Head of caudate nucleus (tissue), 42 donors: ENCODE results near the gene STK10.

Experiments
- DNase-seq, 42 donors: peaks; one replicate each; pipeline versions ENCODE4 v3.0.0 to v3.0.0-alpha.2; 2020 to 2021; ENCODE audit warnings: mixed read lengths in 7 of 42
- intact Hi-C: fragments of 100-400 bp; cut with DNase I; formaldehyde crosslinking; loops from one replicate; pipeline ENCODE4 v1.15.0; 2022

Gene STK10

DNA sequence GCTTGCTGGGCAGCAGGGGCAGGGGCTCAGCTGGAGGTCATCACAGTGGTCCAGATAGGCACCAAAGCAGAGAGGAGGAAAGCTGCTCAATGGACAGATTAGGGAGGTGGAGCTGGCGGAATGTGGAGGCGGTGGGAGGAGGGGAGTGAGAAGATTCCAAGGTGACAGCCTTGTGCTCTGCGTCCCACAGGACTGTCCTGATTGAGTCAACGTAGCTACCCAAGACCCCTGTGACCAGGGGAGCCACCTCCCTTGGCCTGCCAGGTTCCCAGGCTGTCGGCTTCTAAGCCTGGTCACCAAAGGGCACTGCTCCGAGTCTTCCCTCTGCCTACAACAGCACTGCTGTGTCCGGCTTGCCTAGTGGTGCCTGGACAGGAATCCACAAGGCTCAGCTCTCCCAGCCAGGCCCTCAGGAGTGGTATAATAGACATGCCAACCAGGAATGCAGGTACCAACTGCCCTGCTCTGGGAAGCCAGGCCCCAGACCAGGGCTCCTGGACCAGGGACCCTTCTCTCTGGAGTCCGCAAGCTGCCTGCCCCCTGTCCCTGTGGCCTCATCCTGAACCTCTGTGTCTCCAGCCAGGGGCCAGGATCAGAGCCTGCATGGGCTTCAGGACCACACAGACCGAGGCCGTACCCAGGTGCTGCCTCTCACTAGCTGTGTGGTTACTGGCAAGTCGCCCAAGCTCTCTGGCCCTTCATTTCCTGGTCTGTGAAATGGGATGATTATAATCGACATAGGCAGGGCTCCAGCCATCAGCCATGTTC lies 67.9 kb downstream of the STK10 start:
- peak in 2 of 42 donors; percentile 13 to 30 for DNase-seq
- intact Hi-C loops, result no loop called here

DNA sequence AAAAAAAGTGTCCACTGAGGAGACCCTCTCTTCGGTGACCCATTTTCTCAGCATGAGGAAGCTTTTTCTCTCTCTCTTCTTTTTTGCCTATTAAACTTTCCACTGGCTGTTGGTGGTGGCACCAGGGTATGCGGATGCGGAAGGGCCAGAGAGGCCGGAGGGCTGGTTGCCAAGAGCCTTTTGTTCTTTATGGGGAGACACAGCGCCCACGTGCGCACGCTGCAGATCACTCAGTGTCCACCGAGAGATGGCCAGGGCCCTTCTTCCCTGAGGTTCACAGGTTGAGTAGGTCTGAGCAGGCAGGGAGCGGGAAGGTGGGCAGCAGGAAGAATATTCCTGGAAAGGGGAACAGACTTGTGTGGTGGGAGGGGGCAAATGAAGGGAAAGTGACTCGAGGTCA lies 69.1 kb downstream of the STK10 start:
- peak in 2 of 42 donors; percentile 2 to 5 for DNase-seq
- intact Hi-C loops, result no loop called here

DNA sequence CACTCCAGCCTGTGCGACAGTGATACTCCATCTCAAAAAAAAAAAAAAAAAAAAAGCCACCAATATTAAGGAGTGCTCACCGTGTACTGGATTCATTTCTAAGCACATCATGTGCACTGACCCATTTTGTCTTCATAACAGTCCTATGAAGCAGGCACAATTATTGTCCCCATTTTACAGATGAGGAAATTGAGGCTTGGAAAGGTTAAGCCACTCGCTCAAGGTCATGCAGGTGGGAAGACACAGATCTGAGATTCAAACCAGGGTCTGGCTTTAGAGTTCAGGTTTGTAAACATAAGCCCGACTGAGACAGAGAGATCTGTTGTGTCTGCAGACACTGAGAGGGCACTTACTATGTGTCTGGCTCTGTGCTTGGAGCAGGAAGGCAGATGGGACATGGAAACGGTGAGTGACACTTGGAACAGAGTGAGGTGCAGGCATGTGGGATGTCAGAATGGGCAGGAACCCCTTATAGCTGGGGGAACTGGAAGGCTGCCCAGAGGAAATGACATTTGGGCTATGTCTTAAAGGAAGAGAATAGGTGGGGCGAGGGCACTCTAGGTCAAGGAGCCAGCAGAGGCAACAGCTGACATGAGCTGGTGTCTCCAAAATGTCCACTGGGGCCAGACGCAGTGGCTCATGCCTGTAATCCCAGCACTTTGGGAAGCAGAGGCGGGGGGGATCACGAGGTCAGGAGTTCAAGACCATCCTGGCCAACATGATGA lies 69.9 kb downstream of the STK10 start:
- peak in 2 of 42 donors; percentile 2 to 15 for DNase-seq
- intact Hi-C loops, result no loop called here

DNA sequence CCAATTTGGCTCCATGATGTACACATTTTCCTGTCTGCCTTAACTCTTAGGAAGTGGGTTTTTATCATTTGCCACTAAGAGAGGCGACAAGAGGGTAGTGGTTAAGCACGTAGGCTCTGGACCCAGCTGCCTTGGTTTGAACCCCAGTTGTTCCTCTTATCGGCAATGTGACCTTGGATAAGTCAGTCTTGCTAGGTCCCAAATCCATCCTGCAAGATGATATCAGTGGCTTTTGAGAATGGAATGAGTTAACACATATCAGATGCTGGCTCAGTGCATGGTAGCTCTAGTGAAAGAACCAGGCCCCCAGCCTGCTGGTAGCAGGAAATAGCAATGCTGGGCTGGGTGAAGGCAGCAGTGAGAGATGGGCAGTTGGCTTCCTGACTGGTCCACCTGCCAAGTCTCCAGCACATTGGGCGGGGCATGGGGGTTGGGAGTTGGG lies 72.5 kb downstream of the STK10 start:
- intact Hi-C loops, result no loop called here
- peak in 2 of 42 donors; percentile 10 to 24 for DNase-seq

DNA sequence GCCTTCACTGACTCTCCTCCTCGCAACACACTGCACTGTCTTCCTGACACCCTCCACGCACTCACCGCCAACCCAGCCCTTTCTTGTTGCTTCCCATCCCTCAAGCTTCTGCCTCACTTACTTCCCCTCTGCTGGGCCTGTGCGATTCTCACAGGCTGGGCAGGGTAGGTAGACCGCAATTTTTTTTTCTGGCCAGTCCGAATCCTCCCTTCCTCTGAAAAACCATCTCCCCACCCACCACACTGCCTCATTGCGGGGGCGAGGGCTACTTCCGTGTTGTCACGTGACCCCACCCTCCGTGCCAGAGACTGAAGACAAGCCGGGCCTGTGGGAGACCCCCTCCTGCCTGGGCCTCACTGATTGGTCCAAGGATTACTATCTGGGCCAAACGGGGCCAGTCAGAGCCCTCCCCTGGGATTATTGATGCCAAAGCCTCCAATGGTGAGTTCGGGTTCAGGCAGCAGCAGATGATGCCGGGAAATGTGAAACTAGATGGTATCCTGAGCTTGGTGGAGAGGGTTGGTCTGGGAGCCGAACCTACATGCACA lies 73.1 kb downstream of the STK10 start:
- intact Hi-C loops, result no loop called here
- peak in 8 of 42 donors; percentile 10 to 47 (median 30) for DNase-seq

DNA sequence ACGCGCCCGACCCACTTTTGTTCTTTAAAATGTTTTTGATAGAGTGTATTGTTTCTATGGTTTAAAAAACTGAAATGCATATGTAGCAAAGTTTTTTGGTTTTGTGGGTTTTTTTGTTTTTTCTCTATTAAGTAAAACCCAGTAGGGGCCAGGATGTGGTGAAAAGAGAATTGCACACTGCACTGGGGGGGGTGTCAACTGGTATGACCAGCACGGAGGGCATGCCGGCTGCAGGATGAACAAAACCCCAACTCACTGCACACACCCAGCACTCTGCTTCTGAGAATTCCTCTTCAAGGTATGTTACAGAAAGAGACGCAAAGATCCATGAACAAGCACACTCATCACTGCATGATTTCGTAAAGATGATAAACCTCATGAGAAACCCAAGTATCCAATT lies 75.0 kb downstream of the STK10 start:
- intact Hi-C loops, result no loop called here
- no peak for DNase-seq

DNA sequence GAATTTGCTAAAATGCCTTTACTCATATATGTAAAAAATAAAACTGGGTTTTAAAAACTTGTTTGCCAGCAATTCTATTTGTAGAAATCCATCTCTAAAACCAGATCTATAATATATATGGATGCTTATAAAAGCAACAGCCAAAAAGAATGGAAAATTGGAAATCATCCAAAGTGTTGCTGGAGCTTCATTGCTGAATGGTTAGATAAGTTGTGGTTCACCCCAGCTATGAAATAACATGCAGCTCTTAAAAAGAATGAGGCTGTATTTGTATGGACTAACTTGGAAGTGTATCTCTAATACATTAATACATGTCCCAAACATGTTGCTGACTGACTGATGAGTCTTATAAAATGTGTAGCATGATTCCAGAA lies 76.2 kb downstream of the STK10 start:
- intact Hi-C loops, result no loop called here

DNA sequence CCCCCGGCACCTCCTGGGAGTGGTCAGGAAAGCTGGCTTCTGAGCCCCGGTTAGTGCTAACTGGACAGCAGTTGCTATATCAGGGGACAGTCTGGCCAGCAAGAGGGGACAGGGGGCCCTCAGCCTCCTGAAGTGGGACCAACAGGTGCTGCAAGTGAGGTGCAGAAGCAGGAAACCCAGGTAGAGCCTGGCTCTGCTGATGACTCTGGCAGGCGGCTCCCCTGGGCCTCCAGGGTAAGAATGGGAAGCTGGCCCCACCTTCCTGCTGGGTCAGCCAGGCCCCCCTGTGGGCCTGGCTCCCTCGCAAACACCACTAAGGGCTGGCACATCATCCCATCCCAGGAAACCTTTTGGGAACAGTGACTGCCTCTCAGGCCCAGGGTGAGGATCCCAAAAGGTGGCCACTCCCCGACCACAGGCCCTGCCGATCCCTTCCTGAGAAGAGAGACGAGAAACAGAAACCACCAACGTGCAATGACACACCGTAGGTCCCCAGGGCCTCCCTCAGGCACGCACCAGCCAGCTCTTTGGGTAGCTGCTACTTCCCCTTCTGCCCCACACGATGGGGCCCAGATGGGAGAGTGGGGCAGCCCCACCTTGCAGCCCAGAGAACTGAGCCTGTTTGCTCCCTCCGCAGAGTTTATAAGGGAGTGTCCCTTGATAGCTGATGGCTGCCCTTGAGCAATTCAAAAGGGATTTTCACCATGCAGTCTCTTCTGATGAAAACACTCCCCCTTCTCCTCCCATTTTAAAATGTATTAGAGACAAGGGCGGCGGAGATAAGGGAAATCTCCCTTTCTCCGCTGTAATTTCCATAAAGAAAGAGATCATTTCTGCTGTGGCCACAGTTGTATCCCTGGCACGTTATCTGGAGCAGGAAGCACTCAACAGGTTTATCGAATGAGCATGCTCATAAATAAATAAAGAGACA lies 76.8 kb downstream of the STK10 start:
- intact Hi-C loops, result no loop called here

More for the DNA sequence above, 76.2 kb downstream of the STK10 start:
- no peak for DNase-seq

DNA sequence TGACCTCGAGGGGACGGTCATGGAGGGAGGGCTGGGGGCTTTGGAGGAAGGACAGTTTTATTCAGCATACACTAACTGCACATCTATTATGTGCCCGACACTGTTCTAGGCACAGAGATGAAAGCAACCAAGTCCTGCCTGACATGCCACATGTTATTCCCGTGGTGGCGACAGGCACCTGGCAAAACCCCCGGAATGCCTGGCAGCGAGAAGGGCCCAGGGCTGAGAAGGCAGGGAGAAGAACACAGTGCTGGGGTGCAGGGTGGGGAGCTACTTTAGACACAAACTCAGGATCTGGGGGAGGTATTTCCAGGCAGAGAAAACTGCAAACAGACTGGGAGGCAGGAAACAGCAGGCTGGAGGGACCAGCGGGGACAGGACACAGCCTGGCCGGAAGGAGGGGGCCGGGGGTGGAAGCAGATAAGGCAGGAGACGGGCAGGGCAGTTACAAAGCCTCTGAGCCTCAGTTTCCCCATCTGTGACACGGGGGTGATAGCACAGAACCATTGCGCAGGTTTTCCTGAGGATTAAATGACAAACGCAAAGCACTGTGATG lies 77.7 kb downstream of the STK10 start:
- peak in 1 of 42 donors; percentile 6 for DNase-seq
- intact Hi-C loops, result no loop called here

More for the DNA sequence above, 76.8 kb downstream of the STK10 start:
- peak in 1 of 42 donors; percentile 19 for DNase-seq

DNA sequence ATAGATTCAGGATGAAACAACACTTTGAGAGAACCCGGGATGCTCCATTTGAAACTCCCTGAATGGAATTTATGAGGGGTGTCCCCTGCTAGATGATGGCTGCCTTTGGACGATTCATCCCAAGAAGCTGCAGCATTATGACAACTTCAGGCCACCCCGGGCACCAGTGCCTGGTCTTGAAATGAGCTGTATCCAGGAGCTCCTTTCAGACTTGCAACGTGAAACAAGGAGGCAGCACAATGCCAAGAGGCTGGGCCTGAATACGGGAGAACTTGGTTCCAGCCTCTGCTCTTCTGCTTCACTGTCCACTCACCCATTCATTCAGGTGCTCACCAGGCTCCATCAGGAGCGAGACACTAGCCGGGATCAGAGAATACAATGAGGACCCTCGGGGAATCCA lies 78.3 kb downstream of the STK10 start:
- intact Hi-C loops, result loop anchor here (5.0 kb wide), 1 partner anchor 183 kb away; no protein-coding TSS in a partner anchor
- no peak for DNase-seq

DNA sequence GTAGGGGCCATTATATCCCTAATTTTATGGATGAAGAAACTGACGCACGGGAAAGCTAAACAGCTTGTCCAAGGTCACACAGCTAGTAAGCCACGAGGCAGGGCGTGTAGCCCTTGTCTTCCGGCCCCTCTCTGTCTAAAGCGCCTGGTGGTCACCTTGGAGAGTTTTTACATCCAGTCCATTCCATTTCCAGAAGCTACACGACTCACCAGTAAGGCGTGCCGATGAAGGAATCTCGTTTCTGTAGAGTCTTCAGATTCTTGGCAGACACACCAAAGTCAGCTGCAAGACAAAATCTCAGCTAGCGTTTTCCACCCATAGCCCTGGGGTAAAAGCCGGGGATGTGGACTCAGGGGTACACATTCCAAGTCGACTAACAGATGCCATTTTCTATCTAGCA lies 80.5 kb downstream of the STK10 start:
- intact Hi-C loops, result loop anchor here (1.0 to 5.0 kb wide), 2 partner anchors 81 to 185 kb away; partner anchors contain the start of gene STK10
- peak in 1 of 42 donors; percentile 12 for DNase-seq

DNA sequence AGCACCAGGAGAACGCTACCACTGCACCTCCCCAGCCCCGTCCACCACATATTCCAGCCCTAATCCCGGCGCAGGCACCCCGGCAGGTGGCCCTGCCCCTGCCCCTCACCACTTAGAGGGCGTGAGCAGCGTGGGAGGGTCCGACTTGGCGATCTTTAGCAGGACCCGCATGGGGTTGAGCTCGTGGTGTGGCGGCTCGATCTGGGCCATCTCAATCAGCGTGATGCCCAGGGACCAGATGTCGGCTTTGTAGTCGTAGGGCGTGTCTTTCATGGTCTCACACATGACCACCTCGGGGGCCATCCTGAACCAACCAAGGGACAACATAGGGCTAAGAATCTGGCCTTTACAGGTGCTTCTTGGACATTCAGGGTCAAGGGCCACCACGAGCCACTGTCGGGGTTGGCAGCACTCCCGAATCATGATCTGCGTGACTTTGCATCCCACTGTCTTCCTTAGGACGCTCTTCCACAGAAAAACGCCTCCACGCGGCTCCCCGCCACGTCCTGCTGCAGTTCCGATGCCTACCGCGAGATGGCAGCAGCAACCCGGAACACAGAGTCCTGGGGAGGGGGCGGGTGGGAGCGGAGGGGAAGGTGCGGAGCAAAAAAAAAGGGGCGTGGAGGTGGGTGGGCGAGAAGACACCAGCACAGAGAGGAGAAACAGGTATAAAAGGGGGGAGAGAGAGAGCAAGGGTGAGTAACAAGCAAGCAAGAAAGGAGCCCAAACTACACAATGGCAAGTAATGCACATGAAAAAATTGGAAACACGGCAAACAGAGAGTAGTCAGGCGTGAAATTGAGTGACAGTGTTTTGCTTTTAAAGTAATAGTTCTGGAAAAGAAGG lies 81.3 kb downstream of the STK10 start:
- intact Hi-C loops, result loop anchor here (1.0 to 5.0 kb wide), 2 partner anchors 82 to 186 kb away; partner anchors contain the start of gene STK10
- DNase-seq, result peak; percentile 43 to 91 (median 76)

DNA sequence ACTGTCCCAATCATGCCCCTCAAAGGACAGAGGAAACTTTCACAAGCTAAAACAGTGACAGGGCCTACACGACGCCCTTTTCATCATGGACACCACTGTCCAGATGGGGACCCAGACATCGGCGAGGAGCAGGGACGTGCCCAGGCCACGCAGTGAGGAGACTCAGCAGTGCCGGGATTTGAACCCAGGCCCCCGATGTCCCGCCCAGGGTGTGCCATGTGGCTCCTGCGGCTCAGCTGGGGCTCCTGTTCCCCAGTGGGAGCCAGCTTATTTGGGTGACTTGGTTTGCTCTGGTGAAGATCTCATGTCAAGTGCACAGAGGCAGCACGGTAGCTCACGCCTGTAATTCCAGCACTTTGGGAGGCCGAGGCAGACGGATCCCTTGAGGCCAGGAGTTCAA lies 82.2 kb downstream of the STK10 start:
- intact Hi-C loops, result loop anchor here (5.0 kb wide), 1 partner anchor 186 kb away; no protein-coding TSS in a partner anchor
- peak in 1 of 42 donors; percentile 28 for DNase-seq

DNA sequence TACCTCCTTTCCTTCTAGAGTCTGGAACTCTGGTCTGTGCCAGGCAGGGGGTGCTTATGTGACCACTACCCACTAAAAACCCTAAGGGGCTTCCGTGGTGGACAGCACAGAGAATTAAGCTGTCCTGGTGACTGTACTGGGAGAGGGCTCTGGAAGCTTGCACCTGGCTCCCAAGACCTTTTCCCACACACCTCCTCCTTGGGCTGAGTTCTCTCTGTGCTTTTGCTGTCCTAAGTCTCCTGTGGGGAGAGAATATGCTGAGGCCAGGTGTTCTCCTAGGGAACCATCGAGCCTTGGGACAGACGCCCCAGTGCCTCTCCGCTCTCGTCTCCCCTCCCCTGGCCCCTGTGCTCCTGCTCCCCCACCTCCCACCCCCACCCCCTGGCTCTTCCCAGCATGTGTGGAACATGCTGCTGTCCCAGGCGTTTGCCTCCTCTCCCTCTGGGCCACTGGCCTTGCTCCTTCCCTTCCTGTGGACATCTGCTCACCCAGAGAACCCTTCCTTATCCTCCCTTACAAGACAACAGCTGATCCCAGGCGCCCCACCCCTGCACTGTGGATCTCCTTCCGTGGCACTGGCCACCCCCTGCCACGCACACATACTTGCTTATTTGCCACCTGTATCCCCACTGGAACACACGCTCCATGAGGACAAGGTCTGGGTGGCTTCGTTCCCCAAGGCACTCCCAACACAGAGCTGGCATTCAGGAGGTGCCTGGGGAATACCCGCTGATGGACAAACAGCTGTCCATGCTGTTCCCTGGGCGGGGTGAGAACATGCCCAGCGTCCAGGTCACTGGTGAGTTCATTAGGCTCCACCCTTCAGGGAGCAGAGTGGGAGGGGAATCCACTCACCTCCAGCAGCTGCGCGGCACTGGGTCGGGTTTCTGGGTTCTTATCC lies 83.0 kb downstream of the STK10 start:
- peak in 1 of 42 donors; percentile 12 for DNase-seq
- intact Hi-C loops, result loop anchor here (5.0 kb wide), 1 partner anchor 187 kb away; no protein-coding TSS in a partner anchor

DNA sequence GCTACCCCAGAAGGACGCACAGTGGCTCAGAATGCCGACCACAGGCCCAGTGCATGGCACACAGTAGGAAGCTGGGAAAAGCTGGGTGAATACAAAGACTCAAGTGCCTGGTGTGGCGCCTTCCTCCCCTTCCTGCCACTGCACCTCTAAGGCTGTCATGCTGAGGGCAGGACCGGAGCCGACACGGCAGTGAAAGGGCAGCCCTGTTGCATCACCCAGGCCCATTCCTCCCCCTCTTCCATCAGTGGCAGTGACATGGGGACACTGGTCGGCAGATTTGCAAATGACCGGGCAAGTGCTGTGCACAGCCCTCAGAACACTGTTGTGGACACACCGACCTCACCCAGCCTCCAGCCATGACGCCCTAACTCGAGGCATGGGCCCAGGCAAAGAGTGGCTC lies 84.0 kb downstream of the STK10 start:
- intact Hi-C loops, result no loop called here
- no peak for DNase-seq

DNA sequence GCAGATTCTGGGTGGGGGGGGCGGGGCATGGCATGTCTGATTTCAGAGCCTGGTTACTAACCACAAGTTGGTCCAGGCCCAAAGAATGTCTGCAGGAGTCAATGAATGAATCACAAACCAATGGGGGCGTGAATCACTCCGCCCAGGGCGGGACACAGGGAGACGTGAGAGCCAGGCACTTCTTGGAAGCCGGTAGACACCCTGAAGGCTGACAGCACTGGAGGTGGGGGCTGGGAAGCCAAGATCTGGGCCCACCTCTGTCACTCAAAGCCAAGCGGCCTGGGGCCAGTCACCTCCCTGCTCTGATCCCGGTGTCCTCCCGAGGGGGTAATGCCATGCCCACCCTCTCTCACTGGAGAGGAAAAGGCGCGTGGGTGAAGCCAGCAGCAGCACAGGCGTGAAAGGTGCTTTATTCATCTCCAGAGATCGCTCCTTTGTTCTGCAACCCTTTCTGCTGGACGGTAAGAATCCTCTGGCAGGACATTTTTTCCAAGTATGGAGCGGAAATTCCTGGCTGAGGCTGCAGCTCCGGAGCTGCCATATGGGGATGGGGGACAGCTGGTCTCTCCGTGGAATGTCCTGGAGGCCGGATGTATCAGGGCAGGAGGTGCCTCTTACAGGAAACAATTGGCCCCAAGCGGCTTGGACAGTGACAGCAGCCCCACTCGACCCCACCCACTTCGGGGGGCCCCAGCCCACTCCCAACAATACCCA lies 85.0 kb downstream of the STK10 start:
- DNase-seq, result peak in 1 of 42 donors; percentile 18
- intact Hi-C loops, result no loop called here
